ENCODE results near the gene KCNRG.

GRCh38 chr13:49977992-49978391, 37.3 kb upstream of the KCNRG start:
- TF ChIP-seq CTCF (conservative IDR thresholded peaks at IDR 0.05; ENCODE audit: low read depth in 2 of 2): no peak
- TF ChIP-seq EZH2phosphoT487 (IDR thresholded peaks at IDR 0.05; ENCODE audit: unreplicated experiment): no peak
- no peak for TF ChIP-seq EZH2 (IDR thresholded peaks at IDR 0.05; ENCODE audit: low read depth, unreplicated experiment)
- no peak for TF ChIP-seq POLR2AphosphoS5 (IDR thresholded peaks at IDR 0.05; ENCODE audit: low read depth)
- no peak for TF ChIP-seq JUNB (IDR thresholded peaks at IDR 0.05; ENCODE audit: unreplicated experiment)
- TF ChIP-seq STAT1 (IDR thresholded peaks at IDR 0.05; ENCODE audit: unreplicated experiment): no peak
- no peak for TF ChIP-seq ZNF114 (CRISPR knock-in tag; IDR thresholded peaks at IDR 0.05)
- no peak for TF ChIP-seq ZNF462 (CRISPR knock-in tag; IDR thresholded peaks at IDR 0.05)
- TF ChIP-seq, protein P1, sequence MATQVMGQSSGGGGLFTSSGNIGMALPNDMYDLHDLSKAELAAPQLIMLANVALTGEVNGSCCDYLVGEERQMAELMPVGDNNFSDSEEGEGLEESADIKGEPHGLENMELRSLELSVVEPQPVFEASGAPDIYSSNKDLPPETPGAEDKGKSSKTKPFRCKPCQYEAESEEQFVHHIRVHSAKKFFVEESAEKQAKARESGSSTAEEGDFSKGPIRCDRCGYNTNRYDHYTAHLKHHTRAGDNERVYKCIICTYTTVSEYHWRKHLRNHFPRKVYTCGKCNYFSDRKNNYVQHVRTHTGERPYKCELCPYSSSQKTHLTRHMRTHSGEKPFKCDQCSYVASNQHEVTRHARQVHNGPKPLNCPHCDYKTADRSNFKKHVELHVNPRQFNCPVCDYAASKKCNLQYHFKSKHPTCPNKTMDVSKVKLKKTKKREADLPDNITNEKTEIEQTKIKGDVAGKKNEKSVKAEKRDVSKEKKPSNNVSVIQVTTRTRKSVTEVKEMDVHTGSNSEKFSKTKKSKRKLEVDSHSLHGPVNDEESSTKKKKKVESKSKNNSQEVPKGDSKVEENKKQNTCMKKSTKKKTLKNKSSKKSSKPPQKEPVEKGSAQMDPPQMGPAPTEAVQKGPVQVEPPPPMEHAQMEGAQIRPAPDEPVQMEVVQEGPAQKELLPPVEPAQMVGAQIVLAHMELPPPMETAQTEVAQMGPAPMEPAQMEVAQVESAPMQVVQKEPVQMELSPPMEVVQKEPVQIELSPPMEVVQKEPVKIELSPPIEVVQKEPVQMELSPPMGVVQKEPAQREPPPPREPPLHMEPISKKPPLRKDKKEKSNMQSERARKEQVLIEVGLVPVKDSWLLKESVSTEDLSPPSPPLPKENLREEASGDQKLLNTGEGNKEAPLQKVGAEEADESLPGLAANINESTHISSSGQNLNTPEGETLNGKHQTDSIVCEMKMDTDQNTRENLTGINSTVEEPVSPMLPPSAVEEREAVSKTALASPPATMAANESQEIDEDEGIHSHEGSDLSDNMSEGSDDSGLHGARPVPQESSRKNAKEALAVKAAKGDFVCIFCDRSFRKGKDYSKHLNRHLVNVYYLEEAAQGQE (IDR thresholded peaks at IDR 0.05; ENCODE audit: unreplicated experiment): no peak
- no peak for TF ChIP-seq CREB1 (CRISPR knock-in tag; IDR thresholded peaks at IDR 0.05; ENCODE audit: low read depth)
- TF ChIP-seq, protein P2, sequence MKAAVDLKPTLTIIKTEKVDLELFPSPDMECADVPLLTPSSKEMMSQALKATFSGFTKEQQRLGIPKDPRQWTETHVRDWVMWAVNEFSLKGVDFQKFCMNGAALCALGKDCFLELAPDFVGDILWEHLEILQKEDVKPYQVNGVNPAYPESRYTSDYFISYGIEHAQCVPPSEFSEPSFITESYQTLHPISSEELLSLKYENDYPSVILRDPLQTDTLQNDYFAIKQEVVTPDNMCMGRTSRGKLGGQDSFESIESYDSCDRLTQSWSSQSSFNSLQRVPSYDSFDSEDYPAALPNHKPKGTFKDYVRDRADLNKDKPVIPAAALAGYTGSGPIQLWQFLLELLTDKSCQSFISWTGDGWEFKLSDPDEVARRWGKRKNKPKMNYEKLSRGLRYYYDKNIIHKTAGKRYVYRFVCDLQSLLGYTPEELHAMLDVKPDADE (IDR thresholded peaks at IDR 0.05): no peak
- no peak for TF ChIP-seq NANOG (IDR thresholded peaks at IDR 0.05; ENCODE audit: borderline replicate concordance)
- no peak for TF ChIP-seq ZNF331 (CRISPR knock-in tag; IDR thresholded peaks at IDR 0.05; ENCODE audit: low read depth)
